Lower leg skin (tissue), 4 donors: Measurements from ENCODE around the gene SNRNP40. TPM values are rescaled to one million over a fixed set of nuclear protein-coding genes. Genes with fewer than 3 reads are reported as not detected.

Experiments
- DNase-seq, 2 donors: peaks; one replicate each; pipeline ENCODE4 v3.0.0-alpha.2; 2019; ENCODE audit warnings: low spot score in 2 of 2
- H3K4me3 ChIP-seq: fragments of 200-600 bp; sonication (generic); 2 replicates; pipeline ENCODE4 v1.5.1; 2017; ENCODE audit warnings: mild to moderate bottlenecking, low read depth; ENCODE audit not compliant: poor library complexity, severe bottlenecking
- CTCF ChIP-seq, 3 donors: fragments of 450-650 bp; IDR thresholded peaks; one replicate each; pipeline ENCODE4 v1.5.1; 2016; ENCODE audit warnings: antibody characterized with exemption in 3 of 3, mild to moderate bottlenecking in 3 of 3, moderate library complexity in 2 of 3
- POLR2A ChIP-seq, 2 donors: fragments of 450-650 bp; IDR thresholded peaks; one replicate each; pipeline ENCODE4 v1.6.1; 2016 to 2017; ENCODE audit warnings: antibody characterized with exemption in 2 of 2, mild to moderate bottlenecking in 1 of 2, moderate library complexity in 1 of 2
- WGBS, 2 donors: methylation state at CpG; one replicate each; pipeline ENCODE4 v1.1.5; 2018; 5-methylcytosine and 5-hydroxymethylcytosine counted together
- intact Hi-C: fragments of 100-400 bp; cut with DNase I; formaldehyde crosslinking; loops from one replicate; pipeline ENCODE4 v1.15.0; 2023; ENCODE audit warnings: low total_unique reads
- total RNA-seq, 4 donors: library from RNA; depleted of rRNA; stranded (reverse); fragments of >200 nt; gene quantifications; one replicate each; pipeline ENCODE4 v1.1.0, GENCODE V29; 2016

The SNRNP40 gene
- total RNA-seq, 4 donors from 2014 or later, result 24.4 to 57.7 (median 37.0) TPM

DNA sequence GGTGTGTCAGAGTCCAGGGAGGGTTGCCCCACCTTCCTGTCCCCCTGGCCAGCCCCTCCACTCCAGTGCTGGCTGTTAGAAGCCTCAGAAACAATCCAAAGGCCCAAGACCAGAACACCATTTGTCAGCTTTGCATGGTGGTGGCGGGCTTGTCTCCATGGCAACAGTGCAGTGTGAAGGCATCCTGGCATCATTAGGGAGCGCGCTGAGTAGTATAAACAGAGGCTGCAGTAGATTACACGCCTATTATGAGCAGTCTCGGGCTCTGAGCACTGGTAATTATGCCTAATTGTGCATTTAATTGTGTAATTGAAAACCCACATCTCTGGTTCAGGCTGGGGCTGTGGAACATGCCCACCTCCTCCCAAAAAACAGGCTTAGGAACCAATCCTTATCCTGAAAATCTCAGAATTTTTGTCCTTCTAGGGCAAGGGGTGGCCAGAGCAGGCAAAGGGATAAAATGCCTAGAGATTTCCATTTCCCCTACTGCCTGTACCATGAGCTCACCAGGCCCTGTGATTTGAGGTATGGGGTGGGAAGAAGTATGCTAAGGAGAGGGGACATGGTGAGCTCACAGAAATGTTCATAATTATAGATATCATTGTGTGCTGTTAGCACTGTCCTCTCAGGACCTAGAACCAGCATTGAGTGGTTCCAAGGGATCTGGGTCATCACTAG is 68.6 kb downstream of the SNRNP40 start:
- intact Hi-C loops, result no loop called here
- TF ChIP-seq CTCF (IDR thresholded peaks at IDR 0.05) (no peak), POLR2A (IDR thresholded peaks at IDR 0.05) (no peak)
- no peak for DNase-seq
- WGBS, 2 donors, result 76 to 84% methylated on average over 5 of the region's 5 CpGs
- no peak overlapping the region for H3K4me3 ChIP-seq

DNA sequence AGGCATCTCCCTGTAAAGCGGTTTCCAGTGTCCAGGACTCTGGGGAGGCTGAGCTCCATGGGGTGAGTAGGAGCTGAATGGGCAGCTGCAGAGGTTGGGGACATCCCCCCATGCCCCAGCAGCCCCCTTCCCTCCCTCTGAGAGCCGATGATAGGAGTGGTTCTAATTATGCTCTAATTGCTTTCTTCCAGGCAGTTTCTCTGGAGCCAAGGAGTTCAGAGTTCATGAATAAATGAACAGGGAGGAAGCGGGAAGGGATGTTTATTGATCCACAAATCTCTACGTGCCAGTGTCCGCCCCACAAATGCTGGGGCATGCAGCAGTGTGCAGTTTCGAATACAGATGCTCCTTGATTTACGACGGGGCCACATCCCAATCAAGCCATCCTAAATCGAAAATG is 72.5 kb downstream of the SNRNP40 start:
- 23 to 30% methylated on average over 9 of the region's 9 CpGs for WGBS, 2 donors
- no peak overlapping the region for H3K4me3 ChIP-seq
- TF ChIP-seq POLR2A (IDR thresholded peaks at IDR 0.05) (no peak), CTCF (IDR thresholded peaks at IDR 0.05) (no peak)
- intact Hi-C loops, result no loop called here
- no peak for DNase-seq

- TF ChIP-seq POLR2A (IDR thresholded peaks at IDR 0.05), result no peak
- TF ChIP-seq CTCF (IDR thresholded peaks at IDR 0.05), result no peak
- WGBS, 2 donors, result 81 to 93% methylated on average over 3 of the region's 3 CpGs
These were observed 74.4 kb downstream of the SNRNP40 start for GRCh38 chr1:31222176-31222575.

DNA sequence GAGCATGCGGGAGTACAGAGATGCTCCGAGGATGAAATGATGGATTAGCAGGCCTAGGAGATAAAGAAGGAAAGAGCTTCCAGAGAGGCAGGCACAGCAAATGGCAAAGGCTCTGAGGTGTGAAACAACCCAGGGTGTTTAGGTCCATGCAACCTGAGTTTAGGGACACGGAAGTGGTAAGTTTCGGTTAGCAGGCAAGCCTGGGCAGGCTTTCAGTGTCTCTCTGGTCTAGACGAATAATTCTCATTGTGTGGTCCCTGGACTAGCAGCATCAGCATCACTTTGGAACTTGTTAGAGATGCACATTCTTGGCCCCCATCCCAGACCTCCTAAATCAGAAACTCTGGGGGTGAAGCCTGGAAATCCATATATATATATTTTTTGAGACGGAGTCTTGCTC is 75.5 kb downstream of the SNRNP40 start:
- no peak for TF ChIP-seq POLR2A (IDR thresholded peaks at IDR 0.05)
- intact Hi-C loops, result no loop called here
- WGBS, 2 donors, result 61 to 73% methylated on average over 6 of the region's 6 CpGs
- DNase-seq, result no peak
- no peak overlapping the region for H3K4me3 ChIP-seq

More at GRCh38 chr1:31222176-31222575, 74.4 kb downstream of the SNRNP40 start:
- DNase-seq, result no peak
- H3K4me3 ChIP-seq, result no peak overlapping the region
- intact Hi-C loops, result no loop called here

- no peak for TF ChIP-seq CTCF (IDR thresholded peaks at IDR 0.05)
- no peak for TF ChIP-seq POLR2A (IDR thresholded peaks at IDR 0.05)
- WGBS, 2 donors, result 86 to 93% methylated on average over 6 of the region's 6 CpGs
- no peak overlapping the region for H3K4me3 ChIP-seq
- intact Hi-C loops, result no loop called here
- no peak for DNase-seq
These were observed 77.1 kb downstream of the SNRNP40 start for GRCh38 chr1:31219489-31219888.

DNA sequence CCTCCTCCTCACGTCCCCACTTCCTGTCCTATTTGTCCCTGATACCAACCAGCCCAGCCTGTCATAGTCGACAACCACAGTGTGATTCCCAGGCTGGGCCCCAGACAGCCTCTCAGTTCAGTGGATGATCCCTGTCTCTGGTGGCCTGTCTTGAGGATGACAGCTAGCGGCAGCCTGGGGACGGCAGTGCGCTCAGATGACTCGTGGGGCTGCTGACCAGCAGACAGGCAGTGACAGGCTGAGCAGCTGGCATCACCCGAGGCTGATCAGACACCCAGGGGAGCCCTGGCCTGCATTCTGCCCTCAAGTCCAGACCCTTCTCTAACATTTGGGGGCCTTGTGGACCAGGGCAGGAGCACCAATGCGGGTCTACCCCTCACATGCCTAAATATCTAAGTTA is 77.9 kb downstream of the SNRNP40 start:
- intact Hi-C loops, result no loop called here
- H3K4me3 ChIP-seq, result no peak overlapping the region
- DNase-seq, result no peak
- 85 to 87% methylated on average over 8 of the region's 8 CpGs for WGBS, 2 donors
- no peak for TF ChIP-seq POLR2A (IDR thresholded peaks at IDR 0.05)

DNA sequence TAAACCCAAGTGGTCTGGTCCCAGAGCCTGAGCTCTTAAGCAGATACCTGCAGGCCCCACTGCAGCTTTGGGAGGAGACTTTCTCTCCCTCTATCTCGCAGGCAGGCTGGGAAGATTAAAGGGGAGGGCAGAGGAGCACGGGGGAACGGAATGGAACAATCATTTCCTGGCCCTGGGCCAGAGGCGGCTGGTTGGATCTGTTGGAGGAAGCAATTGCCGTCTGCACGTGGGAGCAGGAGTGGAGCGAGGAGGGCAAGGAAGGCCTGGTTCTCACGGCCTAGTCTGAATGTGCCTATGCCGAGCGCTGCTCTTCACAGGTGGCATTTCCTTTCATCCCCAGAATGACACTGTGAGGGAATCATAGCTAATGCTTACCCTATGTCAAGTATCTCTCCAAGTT is 80.6 kb downstream of the SNRNP40 start:
- H3K4me3 ChIP-seq, result no peak overlapping the region
- intact Hi-C loops, result no loop called here
- 11 to 18% methylated on average over 10 of the region's 10 CpGs for whole genome bisulfite sequencing, 2 donors
- DNase-seq, result no peak
- TF ChIP-seq POLR2A (IDR thresholded peaks at IDR 0.05) (no peak), CTCF (IDR thresholded peaks at IDR 0.05) (no peak)
